Mononuclear cell (primary cell): Measurements from ENCODE around the gene RPLP2. TPM values are rescaled to one million over a fixed set of nuclear protein-coding genes. Genes with fewer than 3 reads are reported as not detected.
A peak's percentile ranks its signal among the peaks of the same experiment; 100 is the strongest.

Experiments used
- H3K27me3 ChIP-seq: 2 replicates; pipeline ENCODE4 v1.6.0; 2011; ENCODE audit warnings: low read length, control low read depth; ENCODE audit not compliant: insufficient read depth
- H3K4me1 ChIP-seq: 2 replicates; pipeline ENCODE4 v1.5.1; 2011; ENCODE audit warnings: mild to moderate bottlenecking, low read length, control low read depth; ENCODE audit not compliant: insufficient read depth
- H3K4me3 ChIP-seq: 2 replicates; pipeline ENCODE4 v1.5.1; 2011; ENCODE audit warnings: mild to moderate bottlenecking, low read length, moderate library complexity
- H3K9me3 ChIP-seq: 2 replicates; pipeline ENCODE4 v1.5.1; 2011; ENCODE audit warnings: low read depth, mild to moderate bottlenecking, control low read depth, low read length
- total RNA-seq: library from RNA; depleted of rRNA; stranded (reverse); fragments of >200 nt; gene quantifications from one replicate; pipeline ENCODE4 v1.2.3, GENCODE V29; 2012

The RPLP2 gene
- total RNA-seq, 1 donor = 653 TPM

DNA sequence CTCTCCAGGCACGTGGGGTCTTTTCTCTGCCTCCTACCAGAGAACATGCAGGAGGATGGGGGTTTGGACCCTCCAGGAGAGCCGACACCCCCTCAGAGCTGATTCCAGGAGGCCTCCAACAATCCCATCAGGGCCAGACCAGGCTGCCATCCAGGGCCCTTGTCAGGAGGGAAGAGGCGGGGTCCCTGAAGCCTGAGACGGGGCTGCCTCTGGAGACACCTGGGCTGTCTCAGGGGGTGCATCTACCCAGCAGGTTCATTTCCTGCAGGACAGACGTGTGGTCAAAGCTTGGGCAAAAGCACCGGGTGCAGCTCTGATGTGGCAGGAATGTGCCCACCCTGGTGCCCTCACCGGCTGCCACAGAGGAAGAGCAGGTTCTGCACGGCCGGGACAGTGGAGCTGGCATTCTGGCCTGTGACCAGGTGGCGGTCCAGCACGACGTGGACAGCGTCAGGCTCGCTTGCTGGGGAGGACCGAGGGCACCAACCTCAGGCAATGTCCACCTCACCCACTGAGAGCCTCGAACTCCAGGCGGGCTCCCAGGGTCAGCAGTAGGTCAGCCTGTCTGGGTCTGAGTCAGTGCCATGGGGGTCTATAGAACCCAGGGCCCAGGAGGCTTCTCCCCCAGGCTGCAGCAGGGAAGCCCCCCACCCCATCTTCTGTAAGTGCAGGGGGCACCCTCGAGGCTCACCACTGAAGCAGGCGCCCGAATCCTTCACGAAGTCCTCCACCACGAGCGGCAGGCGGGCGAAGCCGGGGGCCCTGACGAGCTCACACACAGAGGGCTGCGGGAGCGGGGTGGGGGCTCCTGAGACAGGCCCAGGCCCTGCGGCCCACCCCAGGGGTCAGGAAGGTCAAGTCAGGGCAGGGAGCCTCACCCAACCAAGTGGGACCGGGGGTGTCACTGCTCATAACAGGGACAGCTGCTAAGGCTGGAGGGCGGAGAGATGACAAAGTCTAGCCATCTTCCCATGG, 38.8 kb upstream of the RPLP2 start:
- Histone ChIP-seq H3K27me3 (no peaks in the 10 kb centered on the region), H3K9me3 (no peaks in the 10 kb centered on the region), H3K4me3 (no peak overlapping the region), H3K4me1 (peaks cover 10% of the 10 kb centered on the region)

DNA sequence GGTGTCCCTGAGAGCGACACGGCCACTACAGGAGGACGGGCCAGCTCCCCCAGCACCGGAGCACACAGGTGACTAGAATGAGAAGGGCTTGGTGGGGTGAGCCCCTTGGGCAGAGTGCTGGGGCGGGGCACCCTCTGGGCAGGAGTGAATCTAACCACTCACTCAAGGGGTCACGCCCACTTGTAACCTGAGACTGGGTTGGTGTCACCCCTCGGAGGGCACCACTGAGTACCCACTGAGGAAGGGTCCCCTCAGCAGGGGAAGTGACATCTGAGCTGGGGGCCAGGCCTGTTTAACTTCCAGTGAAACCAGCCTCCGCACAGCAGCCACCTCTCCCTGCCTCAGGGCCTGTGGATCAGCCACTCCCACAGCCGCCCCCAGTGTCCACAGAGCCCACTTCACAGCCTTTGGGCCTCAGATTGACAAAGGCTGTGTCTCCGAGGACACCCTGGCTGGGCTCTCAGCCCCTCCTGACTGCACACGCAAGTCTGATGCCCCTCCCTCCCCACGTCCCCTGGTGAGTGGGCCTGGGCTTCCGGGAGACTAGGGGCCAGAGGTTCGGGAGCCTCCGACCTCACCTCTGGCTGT, 38.1 kb upstream of the RPLP2 start:
- no peaks in the 10 kb centered on the region for H3K9me3 ChIP-seq
- no peak overlapping the region for H3K4me3 ChIP-seq
- peaks cover 18% of the 10 kb centered on the region for H3K4me1 ChIP-seq
- no peaks in the 10 kb centered on the region for H3K27me3 ChIP-seq

DNA sequence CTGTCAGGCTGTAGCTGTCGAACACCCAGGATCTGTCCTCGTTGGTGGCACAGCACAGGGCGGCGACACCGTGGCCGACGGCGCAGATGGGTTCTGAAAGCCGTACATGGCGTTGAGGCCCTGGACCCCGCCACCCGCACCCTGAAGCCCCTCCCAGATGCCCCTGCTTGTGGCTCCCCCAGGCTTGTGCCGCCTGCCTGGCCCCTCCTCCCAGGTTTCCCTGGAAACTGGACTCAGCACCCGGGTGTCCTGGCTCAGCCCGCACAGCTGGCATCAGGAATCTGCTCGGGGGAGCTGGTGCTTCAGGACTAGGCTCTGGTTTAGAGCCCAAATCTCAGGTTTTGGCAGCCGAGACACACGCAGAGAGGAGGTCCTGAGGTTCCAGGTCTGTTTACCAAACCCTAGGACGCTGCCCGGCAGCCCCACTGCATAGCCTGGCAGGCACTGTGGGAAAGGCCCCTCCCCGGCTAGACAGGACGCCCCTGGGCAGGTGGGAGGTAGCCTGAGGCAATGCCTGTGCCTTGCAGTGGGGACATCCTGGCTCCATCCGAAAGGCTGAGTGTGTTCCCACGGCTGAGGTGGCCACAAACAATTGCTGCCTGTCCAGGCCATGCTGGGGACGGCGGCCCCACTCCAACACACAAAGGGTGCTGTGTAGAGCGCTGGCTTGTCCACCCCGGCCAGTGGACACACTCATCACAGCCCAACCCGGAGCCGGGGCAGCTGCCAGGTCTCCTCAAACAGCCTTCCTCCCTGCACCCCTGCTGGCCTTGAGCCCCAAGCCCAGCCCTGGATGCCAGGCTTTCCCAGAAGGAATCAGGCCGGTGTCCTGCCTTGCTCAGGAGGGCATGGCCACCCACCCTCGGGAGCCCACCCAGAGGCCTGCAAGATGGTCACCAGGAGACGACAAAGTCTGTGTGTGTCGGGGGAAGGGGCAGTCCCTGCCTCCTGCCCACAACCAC, 37.1 kb upstream of the RPLP2 start:
- no peaks in the 10 kb centered on the region for H3K9me3 ChIP-seq
- H3K4me1 ChIP-seq = peaks cover 19% of the 10 kb centered on the region
- H3K4me3 ChIP-seq = no peak overlapping the region
- H3K27me3 ChIP-seq = no peaks in the 10 kb centered on the region

DNA sequence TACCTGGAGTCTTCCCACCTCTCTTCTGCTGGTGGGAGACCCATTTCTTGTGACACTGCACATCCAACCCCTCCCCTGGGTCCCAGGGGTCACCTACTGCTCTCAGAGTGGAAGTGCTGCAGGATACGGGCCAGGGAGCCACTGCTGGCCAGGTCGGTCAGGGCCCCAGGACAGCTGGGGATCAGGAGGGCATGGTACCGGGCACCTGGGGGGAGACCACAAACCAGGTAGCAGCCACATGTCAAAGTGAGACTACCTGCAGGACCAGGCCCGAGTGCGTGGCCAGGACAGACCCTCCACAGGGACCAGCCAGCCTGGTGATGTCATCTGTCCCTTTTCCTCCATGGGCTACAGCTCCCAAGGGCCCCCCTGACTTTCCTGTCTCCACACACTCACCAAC, 36.3 kb upstream of the RPLP2 start:
- no peak overlapping the region for H3K4me3 ChIP-seq
- H3K9me3 ChIP-seq = no peaks in the 10 kb centered on the region
- H3K27me3 ChIP-seq = no peaks in the 10 kb centered on the region
- H3K4me1 ChIP-seq = peaks cover 24% of the 10 kb centered on the region

DNA sequence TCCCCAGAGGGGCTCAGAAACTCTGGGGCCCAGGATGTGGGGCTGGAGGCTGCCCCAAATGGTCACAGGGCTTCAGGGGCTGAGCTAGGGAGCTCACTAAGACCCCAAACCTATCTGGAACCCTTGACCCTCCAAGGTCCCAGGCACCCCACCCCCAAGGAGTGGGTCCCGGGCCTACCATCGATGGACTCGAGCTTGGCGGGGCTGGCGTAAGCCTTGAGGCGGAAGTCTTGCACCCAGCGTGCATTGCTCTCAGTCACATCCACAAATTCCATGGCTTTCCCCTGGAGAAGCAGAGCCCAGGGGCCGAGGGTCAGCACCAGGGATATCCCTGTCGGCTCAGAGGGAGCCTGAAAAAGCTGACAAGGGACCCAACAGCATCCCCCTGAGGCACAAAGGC, 35.9 kb upstream of the RPLP2 start:
- Histone ChIP-seq H3K9me3 (no peaks in the 10 kb centered on the region), H3K27me3 (no peaks in the 10 kb centered on the region), H3K4me1 (peaks cover 28% of the 10 kb centered on the region)

DNA sequence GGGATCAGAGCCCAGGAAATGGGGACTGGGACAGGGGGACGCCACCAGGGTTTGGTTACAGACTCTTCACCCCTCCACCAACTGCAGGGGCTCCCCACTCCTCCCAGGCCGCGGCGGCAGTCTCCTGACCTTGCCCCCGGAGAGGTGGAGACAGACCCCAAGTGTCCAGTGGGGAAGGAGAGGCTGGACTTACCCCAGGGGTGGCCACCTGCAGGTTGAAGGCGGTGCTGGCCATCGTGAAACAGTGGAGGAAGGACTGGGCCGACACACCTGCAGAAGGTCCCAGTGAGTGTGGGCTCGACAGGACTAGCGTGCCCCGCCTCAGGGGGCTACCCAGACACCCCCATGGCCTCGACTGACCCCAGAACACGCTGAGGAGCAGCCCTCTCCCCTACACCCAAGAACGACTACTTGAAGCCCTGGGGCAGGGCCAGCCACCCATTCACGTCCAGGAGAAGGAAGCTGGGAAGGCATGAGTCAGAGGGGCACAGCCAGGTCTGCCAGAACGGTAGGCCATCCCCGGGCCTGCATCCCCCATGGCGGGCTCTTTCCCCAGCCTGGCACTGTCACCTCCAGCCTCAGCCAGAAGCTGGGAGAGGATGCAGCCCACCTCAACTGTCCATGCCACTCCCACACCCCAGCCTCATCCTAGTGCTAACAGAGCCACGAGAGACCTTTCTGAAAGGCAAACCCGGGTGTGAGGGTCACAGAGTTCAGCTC, 34.7 kb upstream of the RPLP2 start:
- Histone ChIP-seq H3K9me3 (no peaks in the 10 kb centered on the region), H3K4me1 (peaks cover 30% of the 10 kb centered on the region), H3K4me3 (no peak overlapping the region), H3K27me3 (no peaks in the 10 kb centered on the region)

More for the DNA sequence above, 35.9 kb upstream of the RPLP2 start:
- no peak overlapping the region for H3K4me3 ChIP-seq

DNA sequence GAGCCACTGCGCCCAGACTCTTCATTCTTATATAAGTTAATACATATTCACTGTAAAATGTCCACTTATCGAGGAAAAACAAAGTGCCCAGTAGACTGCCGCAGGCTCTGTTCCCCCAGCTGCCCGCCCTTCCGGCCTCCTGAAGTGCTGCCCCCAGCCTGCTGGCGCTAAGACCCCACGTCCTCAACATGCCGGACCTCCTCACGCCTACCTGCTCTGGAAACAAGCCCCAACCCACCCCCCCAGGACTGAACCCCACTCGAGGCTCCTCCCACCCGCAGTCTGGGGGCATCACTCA, 33.6 kb upstream of the RPLP2 start:
- H3K9me3 ChIP-seq = no peaks in the 10 kb centered on the region
- H3K4me1 ChIP-seq = peaks cover 30% of the 10 kb centered on the region
- peak overlapping the region; percentile 43 for H3K4me3 ChIP-seq
- no peaks in the 10 kb centered on the region for H3K27me3 ChIP-seq

DNA sequence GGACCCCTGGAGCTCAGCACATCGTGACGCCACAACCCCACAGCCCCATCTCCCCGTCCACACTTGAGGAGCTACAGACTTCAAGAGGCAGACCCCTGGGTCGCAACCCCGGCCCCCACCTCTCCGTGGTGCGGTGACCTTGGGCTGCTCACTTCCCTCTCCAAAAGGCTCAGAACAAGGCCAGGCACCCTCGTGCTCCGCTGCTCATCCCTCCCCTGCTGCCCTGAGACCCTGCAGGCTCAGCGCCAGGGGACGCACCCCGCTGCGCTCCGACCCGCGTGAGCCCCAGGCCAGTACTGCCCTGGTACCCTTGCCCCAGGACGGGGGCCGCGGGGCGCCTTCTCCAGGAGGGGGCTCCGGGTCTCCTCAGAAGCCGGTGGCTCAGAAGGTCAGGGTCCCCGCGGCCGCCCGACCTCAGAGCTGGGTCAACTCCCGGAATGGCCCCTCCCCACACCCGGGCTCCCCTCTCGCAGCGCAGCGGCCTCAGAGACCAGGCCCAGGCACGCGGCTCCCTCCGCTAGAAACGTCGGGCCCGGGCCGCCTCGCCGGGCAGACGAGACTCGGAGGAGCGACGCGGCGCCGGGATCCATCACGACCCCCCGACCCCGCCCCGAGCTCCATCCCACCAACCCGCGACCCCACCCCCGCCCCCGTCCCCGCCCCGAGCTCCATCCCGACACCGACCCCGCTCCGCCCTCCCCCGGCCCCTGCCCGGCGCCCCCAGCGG, 33.0 kb upstream of the RPLP2 start:
- H3K9me3 ChIP-seq = no peaks in the 10 kb centered on the region

DNA sequence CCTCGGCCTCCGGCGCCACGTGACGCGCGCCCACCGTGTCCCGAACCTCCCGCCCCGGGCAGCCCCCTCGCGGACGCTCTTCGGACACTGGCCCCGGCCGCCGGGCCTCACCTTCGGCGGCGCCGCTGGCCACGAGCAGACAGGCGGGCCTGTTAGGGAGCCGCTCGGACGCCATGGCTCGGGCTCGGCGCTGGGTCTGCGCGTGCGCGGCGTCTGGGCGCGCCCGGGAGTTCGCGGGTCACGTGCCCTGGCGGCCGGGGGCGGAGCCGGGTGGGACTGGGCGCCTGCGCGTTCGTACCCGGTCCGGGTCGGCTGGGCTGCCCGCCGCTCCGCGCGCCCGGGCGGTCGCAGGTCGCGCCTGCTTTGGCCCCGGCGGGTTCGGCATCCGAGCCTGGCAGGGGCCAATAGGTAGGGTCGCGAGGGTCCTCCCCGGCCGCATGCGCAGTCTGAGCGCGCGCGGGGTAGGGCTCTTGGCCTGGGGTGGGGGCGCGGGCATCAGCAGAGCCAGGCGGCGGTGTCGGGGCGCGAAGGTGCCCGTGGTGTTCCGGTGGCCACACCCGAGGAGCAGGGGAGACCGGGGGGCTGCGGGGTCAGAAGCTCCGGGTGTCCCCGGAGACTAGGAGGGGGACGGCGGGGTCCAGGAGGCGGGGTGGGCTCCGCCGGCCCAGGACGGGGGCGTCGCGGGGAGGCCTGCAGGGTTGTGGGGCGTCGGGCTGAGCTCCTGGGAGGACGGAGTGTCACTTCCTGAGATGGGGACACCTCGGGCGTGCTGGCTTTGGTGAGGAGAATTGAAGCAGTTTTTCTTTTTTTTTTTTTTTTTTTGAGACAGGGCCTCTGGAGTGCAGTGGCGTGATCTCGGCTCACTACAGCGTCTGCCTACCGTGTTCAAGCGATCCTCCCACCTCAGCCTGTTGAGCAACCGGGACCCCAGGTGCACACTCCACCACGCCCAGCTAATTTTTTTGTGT, 32.2 kb upstream of the RPLP2 start, which contains the start of gene GATD1:
Gene GATD1 (minus strand): TSS at position 200 of the 968 bp plus-strand sequence. CDS start 25 bp downstream, at position 175.
- no peaks in the 10 kb centered on the region for H3K9me3 ChIP-seq
- peaks cover 30% of the 10 kb centered on the region for H3K4me1 ChIP-seq
- H3K27me3 ChIP-seq = no peaks in the 10 kb centered on the region
- H3K4me3 ChIP-seq = peak within 1 kb of the TSS; percentile 63

More for the DNA sequence above, 33.0 kb upstream of the RPLP2 start:
- Histone ChIP-seq H3K27me3 (no peaks in the 10 kb centered on the region), H3K4me1 (peaks cover 30% of the 10 kb centered on the region), H3K4me3 (peak overlapping the region; percentile 63)

DNA sequence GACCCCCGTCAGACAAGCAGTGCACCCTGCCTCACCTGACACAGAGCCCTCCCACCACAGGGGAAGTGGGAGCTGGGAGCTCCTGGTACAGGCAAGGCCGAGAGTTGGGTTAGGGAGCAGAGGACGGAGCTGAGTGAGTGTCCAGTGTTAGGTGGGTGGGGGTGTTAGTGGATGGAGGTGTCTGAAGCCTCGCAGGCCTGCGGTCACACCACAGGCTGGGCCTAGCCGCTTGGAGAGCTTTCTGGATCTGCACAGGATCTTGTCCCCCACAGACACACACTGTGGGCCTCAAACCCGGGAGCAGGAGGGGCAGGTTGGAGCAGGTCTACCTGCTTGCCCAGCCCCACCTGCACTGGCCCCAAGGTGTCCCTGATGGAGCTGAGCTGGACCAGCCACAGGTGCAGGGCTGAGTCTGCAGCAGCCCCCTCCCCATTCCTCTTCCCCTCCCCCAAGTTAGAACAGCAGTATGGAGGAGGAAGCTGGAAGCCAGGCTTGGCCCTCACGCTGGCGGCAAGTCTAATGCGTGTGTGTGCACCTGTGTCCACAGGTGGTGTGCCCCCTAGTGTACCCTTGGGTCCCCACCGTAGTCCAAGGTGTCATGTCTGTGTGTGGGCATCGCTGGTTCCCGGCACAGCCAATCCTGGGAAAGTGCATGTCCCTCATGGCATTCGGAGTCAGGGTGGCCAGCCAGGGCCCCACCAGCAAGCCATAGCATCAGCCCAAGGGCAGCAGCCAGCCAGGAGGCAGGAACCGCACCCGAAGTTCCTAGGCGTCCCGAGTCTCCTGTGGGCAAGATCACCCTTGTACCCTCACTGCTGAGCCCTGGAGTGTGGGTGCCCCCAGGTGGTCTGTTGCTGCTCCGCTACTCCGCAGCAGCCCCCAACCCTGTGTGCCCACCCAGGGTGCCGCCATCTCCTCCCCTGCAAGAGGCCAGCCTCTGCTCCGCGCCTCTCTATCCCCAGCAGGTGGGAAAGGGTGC, 30.5 kb upstream of the RPLP2 start:
- Histone ChIP-seq H3K4me3 (no peak overlapping the region), H3K9me3 (no peaks in the 10 kb centered on the region), H3K4me1 (peaks cover 30% of the 10 kb centered on the region), H3K27me3 (no peaks in the 10 kb centered on the region)

DNA sequence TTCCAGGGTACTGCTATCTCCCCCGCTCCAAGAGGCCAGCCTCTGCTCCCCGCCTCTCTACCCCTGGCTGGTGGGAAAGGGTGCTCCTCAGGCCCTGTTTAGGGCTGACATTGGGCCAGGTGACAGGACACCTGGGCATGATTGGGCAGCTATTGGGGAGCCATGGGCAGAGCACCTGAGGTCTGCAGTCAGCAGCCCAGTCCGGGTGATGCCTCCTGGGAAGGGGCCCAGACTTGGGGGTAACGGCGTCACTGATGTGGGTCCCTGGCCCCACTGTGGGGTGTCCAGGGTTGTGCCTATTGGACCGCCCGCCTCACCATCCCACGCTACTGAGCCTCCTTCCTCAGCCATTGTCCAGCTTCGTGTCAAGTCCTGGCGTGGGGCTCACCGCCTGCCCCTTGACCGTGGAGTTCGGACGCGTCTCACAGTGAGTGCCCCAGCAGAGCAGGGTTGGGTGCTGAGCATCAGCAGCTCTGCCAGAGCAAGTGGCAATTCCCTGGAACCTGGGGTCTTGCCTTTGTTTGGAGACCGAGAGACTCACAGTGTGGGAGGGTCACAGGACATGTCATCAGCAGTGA, 29.7 kb upstream of the RPLP2 start:
- Histone ChIP-seq H3K4me1 (peaks cover 30% of the 10 kb centered on the region), H3K9me3 (no peaks in the 10 kb centered on the region), H3K4me3 (no peak overlapping the region), H3K27me3 (no peaks in the 10 kb centered on the region)
